Myocyte (in vitro differentiated cells): ENCODE data around the gene LONRF2. TPM values are rescaled to one million over a fixed set of nuclear protein-coding genes. Genes with fewer than 3 reads are reported as not detected.

Experiments
- DNase-seq: peaks from one replicate; pipeline ENCODE4 v3.0.0-alpha.2; 2012; ENCODE audit warnings: low read depth
- total RNA-seq: library from RNA; depleted of rRNA; stranded (reverse); fragments of >200 nt; gene quantifications from 2 replicates; pipeline ENCODE4 v1.2.3, GENCODE V29; 2014

LONRF2 gene
- total RNA-seq, 1 donor from 2014 or later, result not detected

GRCh38 chr2:100237770-100238169, 84.5 kb downstream of the LONRF2 start:
- DNase-seq, result no peak

GRCh38 chr2:100237163-100237562, 85.1 kb downstream of the LONRF2 start:
- no peak for DNase-seq

GRCh38 chr2:100236166-100236565, 86.1 kb downstream of the LONRF2 start:
- no peak for DNase-seq

GRCh38 chr2:100235581-100235980, 86.7 kb downstream of the LONRF2 start:
- DNase-seq, result no peak

- DNase-seq, result no peak
These were observed 87.2 kb downstream of the LONRF2 start for GRCh38 chr2:100235098-100235497.

- no peak for DNase-seq
These were observed 88.2 kb downstream of the LONRF2 start for GRCh38 chr2:100234141-100234540.

GRCh38 chr2:100233061-100233460, 89.2 kb downstream of the LONRF2 start:
- DNase-seq, result no peak

GRCh38 chr2:100230754-100231153, 91.5 kb downstream of the LONRF2 start:
- DNase-seq, result no peak

GRCh38 chr2:100228967-100229366, 93.3 kb downstream of the LONRF2 start:
- DNase-seq, result no peak

- no peak for DNase-seq
These were observed 93.9 kb downstream of the LONRF2 start for GRCh38 chr2:100228415-100228814.

GRCh38 chr2:100224988-100225710, 97.2 kb downstream of the LONRF2 start:
- no peak for DNase-seq

GRCh38 chr2:100223502-100223901, 98.8 kb downstream of the LONRF2 start:
- DNase-seq, result no peak

Other genes with a start within 250 kb of the LONRF2 start
- gene AFF3, start 179.9 kb downstream of the LONRF2 start, total RNA-seq, result under 0.01 TPM in 1 of 2 replicates, not detected in the other
- 8.4 and 8.7 TPM in 2 replicates for gene CHST10, start 95.2 kb upstream of the LONRF2 start, total RNA-seq
- not detected in 2 replicates for gene NMS, start 148.0 kb upstream of the LONRF2 start, total RNA-seq
- 20.7 and 33.7 TPM in 2 replicates for gene PDCL3, start 240.5 kb upstream of the LONRF2 start, total RNA-seq